Measurements from ENCODE around the gene HNRNPA0.

HNRNPA0 gene

GRCh38 chr5:137739737-137740136, 14.4 kb downstream of the HNRNPA0 start:
- Histone ChIP-seq H3K27ac (ENCODE audit: insufficient read depth, low read length, poor library complexity, severe bottlenecking) (no peak overlapping the region), H3K36me3 (ENCODE audit: control insufficient read depth, insufficient read depth, low read length) (no peaks in the 10 kb centered on the region), H3K9me3 (ENCODE audit: control insufficient read depth, low read length) (no peaks in the 10 kb centered on the region), H3K4me3 (ENCODE audit: insufficient read depth, low read depth, low read length, poor library complexity, severe bottlenecking) (no peak overlapping the region), H3K4me1 (ENCODE audit: control insufficient read depth, insufficient read depth, low read length, poor library complexity, severe bottlenecking) (peaks cover 12% of the 10 kb centered on the region), H3K27me3 (replicated peaks; ENCODE audit: control insufficient read depth, insufficient read depth, low read length, poor library complexity, severe bottlenecking) (no peaks in the 10 kb centered on the region)
- no peak for DNase-seq

DNA sequence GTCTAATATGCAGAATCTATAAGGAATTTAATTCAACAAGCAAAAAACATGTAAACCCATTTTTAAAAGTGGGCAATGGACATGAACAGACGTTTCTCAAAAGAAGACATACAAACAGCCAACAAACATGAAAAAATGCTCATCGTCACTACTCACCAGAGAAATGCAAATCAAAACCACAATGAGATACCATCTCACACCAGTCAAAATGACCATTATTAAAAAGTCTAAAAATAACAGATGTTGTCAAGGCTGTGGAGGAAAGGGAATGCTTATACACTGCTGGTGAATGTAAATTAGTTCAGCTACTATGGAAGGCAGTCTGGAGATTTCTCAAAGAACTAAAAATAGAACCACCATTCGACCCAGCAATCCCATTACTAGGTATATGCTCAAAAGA, 15.2 kb downstream of the HNRNPA0 start:
- H3K9me3 ChIP-seq (ENCODE audit: control insufficient read depth, low read length), result no peaks in the 10 kb centered on the region
- no peak overlapping the region for H3K4me3 ChIP-seq (ENCODE audit: insufficient read depth, low read depth, low read length, poor library complexity, severe bottlenecking)
- H3K27ac ChIP-seq (ENCODE audit: insufficient read depth, low read length, poor library complexity, severe bottlenecking), result no peak overlapping the region
- no peaks in the 10 kb centered on the region for H3K36me3 ChIP-seq (ENCODE audit: control insufficient read depth, insufficient read depth, low read length)
- H3K4me1 ChIP-seq (ENCODE audit: control insufficient read depth, insufficient read depth, low read length, poor library complexity, severe bottlenecking), result peaks cover 20% of the 10 kb centered on the region
- H3K27me3 ChIP-seq (replicated peaks; ENCODE audit: control insufficient read depth, insufficient read depth, low read length, poor library complexity, severe bottlenecking), result no peaks in the 10 kb centered on the region
- DNase-seq, result no peak

DNA sequence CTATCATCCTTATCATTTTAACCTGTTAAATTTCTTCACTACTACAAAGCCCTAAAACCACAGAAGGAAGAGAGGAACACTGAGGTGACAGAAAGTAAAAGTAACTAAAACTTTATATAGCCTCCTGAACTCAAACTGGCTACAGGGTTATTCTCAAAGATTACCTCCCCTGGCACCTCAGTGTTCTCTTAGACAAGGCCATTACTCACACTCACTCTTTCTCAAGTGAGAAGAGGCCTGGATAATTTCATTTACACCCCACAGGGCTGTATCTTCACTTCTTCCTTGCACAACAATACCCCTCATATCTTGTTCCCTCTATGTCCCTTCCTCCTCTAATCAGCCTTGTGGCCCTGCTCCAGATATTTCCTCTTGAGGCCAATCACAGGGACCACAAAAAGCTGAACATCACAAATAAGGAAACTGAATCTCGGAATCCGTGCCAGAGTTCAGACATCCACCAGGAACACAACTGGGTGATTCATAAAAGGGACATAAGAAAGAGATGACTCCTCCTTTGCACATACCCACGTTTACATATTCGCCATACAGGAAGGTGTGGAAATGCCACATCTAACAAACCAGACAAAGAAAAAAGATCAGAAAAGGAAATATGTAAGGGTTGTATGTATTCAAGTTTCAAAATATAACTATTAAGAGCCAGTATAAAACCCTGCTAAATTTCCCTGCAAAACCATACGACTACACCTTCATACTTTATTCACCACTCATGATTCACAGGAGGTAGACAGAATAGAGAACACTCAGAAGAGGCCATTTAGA, 16.6 kb downstream of the HNRNPA0 start:
- Histone ChIP-seq H3K4me1 (ENCODE audit: control insufficient read depth, insufficient read depth, low read length, poor library complexity, severe bottlenecking) (peaks cover 21% of the 10 kb centered on the region), H3K27me3 (replicated peaks; ENCODE audit: control insufficient read depth, insufficient read depth, low read length, poor library complexity, severe bottlenecking) (no peaks in the 10 kb centered on the region), H3K27ac (ENCODE audit: insufficient read depth, low read length, poor library complexity, severe bottlenecking) (peak overlapping the region; percentile 39), H3K9me3 (ENCODE audit: control insufficient read depth, low read length) (no peaks in the 10 kb centered on the region), H3K4me3 (ENCODE audit: insufficient read depth, low read depth, low read length, poor library complexity, severe bottlenecking) (no peak overlapping the region), H3K36me3 (ENCODE audit: control insufficient read depth, insufficient read depth, low read length) (no peaks in the 10 kb centered on the region)
- DNase-seq, result peak in 1 of 3 donors; percentile 27

DNA sequence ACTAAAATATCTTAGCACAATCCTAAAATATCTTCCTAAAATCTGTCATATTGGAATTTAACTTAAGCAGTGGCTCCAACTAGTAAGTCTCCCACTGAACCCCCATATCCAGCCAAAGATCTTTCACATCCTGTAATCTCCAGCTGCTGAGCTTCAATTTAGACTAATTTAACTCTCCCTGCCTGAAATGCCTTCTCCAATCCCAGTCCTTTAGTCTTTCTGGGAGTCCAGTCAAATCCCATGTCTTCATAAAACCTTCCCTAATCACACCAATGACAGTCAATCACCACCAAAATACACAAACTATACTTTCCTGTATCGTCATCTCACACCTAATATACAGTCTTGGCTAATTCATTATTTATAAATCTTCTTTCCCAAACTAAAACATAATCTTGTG, 17.7 kb downstream of the HNRNPA0 start:
- no peaks in the 10 kb centered on the region for H3K9me3 ChIP-seq (ENCODE audit: control insufficient read depth, low read length)
- H3K4me1 ChIP-seq (ENCODE audit: control insufficient read depth, insufficient read depth, low read length, poor library complexity, severe bottlenecking), result peaks cover 21% of the 10 kb centered on the region
- H3K27me3 ChIP-seq (replicated peaks; ENCODE audit: control insufficient read depth, insufficient read depth, low read length, poor library complexity, severe bottlenecking), result no peaks in the 10 kb centered on the region
- DNase-seq, result no peak
- H3K4me3 ChIP-seq (ENCODE audit: insufficient read depth, low read depth, low read length, poor library complexity, severe bottlenecking), result peak overlapping the region; percentile 65
- peak overlapping the region; percentile 39 for H3K27ac ChIP-seq (ENCODE audit: insufficient read depth, low read length, poor library complexity, severe bottlenecking)
- H3K36me3 ChIP-seq (ENCODE audit: control insufficient read depth, insufficient read depth, low read length), result no peaks in the 10 kb centered on the region

- Histone ChIP-seq H3K36me3 (ENCODE audit: control insufficient read depth, insufficient read depth, low read length) (no peaks in the 10 kb centered on the region), H3K27me3 (replicated peaks; ENCODE audit: control insufficient read depth, insufficient read depth, low read length, poor library complexity, severe bottlenecking) (no peaks in the 10 kb centered on the region), H3K27ac (ENCODE audit: insufficient read depth, low read length, poor library complexity, severe bottlenecking) (peak within 1 kb of the TSS; percentile 39), H3K4me3 (ENCODE audit: insufficient read depth, low read depth, low read length, poor library complexity, severe bottlenecking) (peak within 1 kb of the TSS; percentile 65), H3K4me1 (ENCODE audit: control insufficient read depth, insufficient read depth, low read length, poor library complexity, severe bottlenecking) (peaks cover 21% of the 10 kb centered on the region), H3K9me3 (ENCODE audit: control insufficient read depth, low read length) (no peaks in the 10 kb centered on the region)
- DNase-seq, result no peak
These were observed 18.4 kb downstream of the HNRNPA0 start, which contains the start of gene KLHL3 for GRCh38 chr5:137735555-137736284. TSS of gene KLHL3 (minus strand) at chr5:137736089. CDS start at chr5:137735646, 443 bp downstream.

DNA sequence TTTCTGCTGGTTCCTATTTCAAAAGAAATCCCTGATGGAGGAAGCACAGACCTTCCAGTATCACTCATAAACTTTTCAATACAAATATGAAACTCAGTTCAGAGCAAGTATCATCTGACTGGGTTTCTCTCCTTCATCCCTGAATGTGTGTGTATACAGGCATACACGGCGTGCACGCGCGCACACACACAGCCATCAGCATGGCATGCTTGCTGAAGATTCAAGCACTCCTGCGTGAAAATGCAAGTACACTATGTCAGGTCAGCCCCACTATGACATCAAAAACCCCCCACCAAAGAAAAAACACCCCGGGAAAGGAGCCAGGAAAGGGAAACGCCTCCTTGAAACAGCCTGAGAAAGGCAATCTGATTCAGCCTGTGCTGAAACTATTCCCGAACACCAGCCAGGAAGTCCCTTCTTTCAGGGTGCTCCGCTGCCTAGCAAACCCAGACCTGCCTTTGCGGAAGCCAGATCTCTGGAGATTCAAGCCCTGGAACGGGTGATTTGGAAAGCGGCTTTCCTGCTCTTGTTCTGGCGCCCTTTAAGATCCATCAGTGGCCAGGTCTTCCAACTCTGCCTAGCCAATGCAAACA, 19.1 kb downstream of the HNRNPA0 start:
- H3K4me1 ChIP-seq (ENCODE audit: control insufficient read depth, insufficient read depth, low read length, poor library complexity, severe bottlenecking), result peaks cover 21% of the 10 kb centered on the region
- no peaks in the 10 kb centered on the region for H3K27me3 ChIP-seq (replicated peaks; ENCODE audit: control insufficient read depth, insufficient read depth, low read length, poor library complexity, severe bottlenecking)
- H3K9me3 ChIP-seq (ENCODE audit: control insufficient read depth, low read length), result no peaks in the 10 kb centered on the region
- no peaks in the 10 kb centered on the region for H3K36me3 ChIP-seq (ENCODE audit: control insufficient read depth, insufficient read depth, low read length)
- H3K27ac ChIP-seq (ENCODE audit: insufficient read depth, low read length, poor library complexity, severe bottlenecking), result peak overlapping the region; percentile 38
- H3K4me3 ChIP-seq (ENCODE audit: insufficient read depth, low read depth, low read length, poor library complexity, severe bottlenecking), result peak overlapping the region; percentile 65
- no peak for DNase-seq

DNA sequence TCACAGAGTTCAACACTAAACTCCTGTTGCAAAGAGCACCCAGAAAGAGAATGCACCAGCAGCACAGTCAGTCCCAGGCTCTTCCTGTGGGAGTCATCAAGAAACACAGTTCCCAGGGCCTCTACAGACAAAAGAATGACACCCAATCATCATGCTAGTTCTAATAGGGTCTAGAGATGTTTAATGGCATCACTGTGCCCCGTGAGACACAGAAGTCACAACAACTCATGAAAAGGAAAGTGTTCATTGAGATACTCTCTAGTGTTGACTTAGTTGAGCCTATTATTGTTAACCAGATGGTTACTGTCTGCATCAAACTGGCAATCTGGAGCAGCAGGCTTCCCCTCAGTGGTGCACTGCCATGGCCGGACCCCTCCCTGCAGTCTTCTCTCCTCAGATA, 19.8 kb downstream of the HNRNPA0 start:
- H3K27me3 ChIP-seq (replicated peaks; ENCODE audit: control insufficient read depth, insufficient read depth, low read length, poor library complexity, severe bottlenecking), result no peaks in the 10 kb centered on the region
- H3K36me3 ChIP-seq (ENCODE audit: control insufficient read depth, insufficient read depth, low read length), result no peaks in the 10 kb centered on the region
- H3K9me3 ChIP-seq (ENCODE audit: control insufficient read depth, low read length), result no peaks in the 10 kb centered on the region
- H3K4me3 ChIP-seq (ENCODE audit: insufficient read depth, low read depth, low read length, poor library complexity, severe bottlenecking), result peak overlapping the region; percentile 65
- peaks cover 21% of the 10 kb centered on the region for H3K4me1 ChIP-seq (ENCODE audit: control insufficient read depth, insufficient read depth, low read length, poor library complexity, severe bottlenecking)
- no peak for DNase-seq
- H3K27ac ChIP-seq (ENCODE audit: insufficient read depth, low read length, poor library complexity, severe bottlenecking), result peak overlapping the region; percentile 5

DNA sequence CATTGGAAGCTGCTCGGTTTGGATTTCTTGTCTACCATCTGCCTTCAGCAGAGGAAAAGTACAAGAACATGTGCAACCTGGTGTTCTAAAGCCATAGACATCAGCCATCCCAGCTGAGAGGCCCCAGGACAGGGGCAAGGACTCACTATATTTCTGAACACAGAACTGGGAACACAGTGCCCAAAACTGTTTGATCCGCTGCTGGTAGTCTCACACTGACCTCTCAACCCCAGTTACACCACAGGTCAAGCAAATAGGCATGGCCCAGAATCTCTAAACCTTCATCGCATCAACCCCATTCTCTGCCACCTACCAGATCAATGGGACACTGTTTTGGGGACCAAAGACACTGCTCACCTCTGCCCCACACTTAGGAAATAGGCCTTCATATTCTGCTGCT, 20.2 kb downstream of the HNRNPA0 start:
- Histone ChIP-seq H3K4me1 (ENCODE audit: control insufficient read depth, insufficient read depth, low read length, poor library complexity, severe bottlenecking) (peaks cover 21% of the 10 kb centered on the region), H3K4me3 (ENCODE audit: insufficient read depth, low read depth, low read length, poor library complexity, severe bottlenecking) (peak overlapping the region; percentile 65), H3K27ac (ENCODE audit: insufficient read depth, low read length, poor library complexity, severe bottlenecking) (no peak overlapping the region), H3K36me3 (ENCODE audit: control insufficient read depth, insufficient read depth, low read length) (no peaks in the 10 kb centered on the region), H3K27me3 (replicated peaks; ENCODE audit: control insufficient read depth, insufficient read depth, low read length, poor library complexity, severe bottlenecking) (no peaks in the 10 kb centered on the region), H3K9me3 (ENCODE audit: control insufficient read depth, low read length) (no peaks in the 10 kb centered on the region)
- DNase-seq, result no peak

DNA sequence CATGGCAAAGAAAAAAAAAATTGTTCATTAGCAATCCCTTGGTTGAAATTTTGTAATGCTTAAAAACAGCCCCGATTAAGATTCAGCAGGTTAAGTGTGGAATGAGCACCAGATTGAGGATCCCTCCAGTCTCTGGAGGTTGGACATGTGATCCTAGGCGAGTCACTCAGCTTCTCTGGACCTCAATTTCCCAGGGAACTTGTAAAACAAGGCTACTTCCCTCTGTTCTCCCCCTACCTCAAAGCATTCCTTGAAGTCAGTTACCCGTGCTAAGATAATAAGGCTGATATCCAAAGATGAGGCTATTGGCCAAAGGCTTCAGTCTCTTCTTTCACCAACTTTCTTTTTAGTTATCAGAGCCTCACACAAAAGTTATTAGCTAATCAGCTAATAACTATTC, 21.2 kb downstream of the HNRNPA0 start:
- Histone ChIP-seq H3K36me3 (ENCODE audit: control insufficient read depth, insufficient read depth, low read length) (no peaks in the 10 kb centered on the region), H3K27me3 (replicated peaks; ENCODE audit: control insufficient read depth, insufficient read depth, low read length, poor library complexity, severe bottlenecking) (no peaks in the 10 kb centered on the region), H3K4me1 (ENCODE audit: control insufficient read depth, insufficient read depth, low read length, poor library complexity, severe bottlenecking) (peaks cover 21% of the 10 kb centered on the region)

DNA sequence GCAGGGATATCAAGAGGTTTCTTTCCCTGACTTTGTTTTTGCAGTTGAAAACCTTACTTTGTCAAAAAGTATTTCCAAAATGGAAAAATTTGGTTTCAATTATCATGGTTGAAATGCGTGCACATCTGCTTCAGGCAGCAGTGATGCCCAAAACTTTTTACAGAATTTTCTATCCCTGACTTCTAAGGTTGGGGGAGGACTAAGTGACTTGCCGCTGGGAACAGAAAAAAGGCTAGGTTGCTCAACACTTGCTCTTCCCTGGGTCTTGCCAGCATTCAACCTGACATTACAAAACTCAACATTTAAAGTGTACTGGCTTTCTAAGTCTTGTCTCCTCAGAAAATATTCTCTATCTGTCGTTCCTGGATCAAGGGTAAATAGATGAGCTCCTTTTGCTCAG, 23.0 kb downstream of the HNRNPA0 start:
- no peaks in the 10 kb centered on the region for H3K36me3 ChIP-seq (ENCODE audit: control insufficient read depth, insufficient read depth, low read length)
- H3K4me1 ChIP-seq (ENCODE audit: control insufficient read depth, insufficient read depth, low read length, poor library complexity, severe bottlenecking), result peaks cover 9% of the 10 kb centered on the region
- H3K27me3 ChIP-seq (replicated peaks; ENCODE audit: control insufficient read depth, insufficient read depth, low read length, poor library complexity, severe bottlenecking), result no peaks in the 10 kb centered on the region
- H3K27ac ChIP-seq (ENCODE audit: insufficient read depth, low read length, poor library complexity, severe bottlenecking), result no peak overlapping the region
- DNase-seq, result no peak
- no peaks in the 10 kb centered on the region for H3K9me3 ChIP-seq (ENCODE audit: control insufficient read depth, low read length)
- H3K4me3 ChIP-seq (ENCODE audit: insufficient read depth, low read depth, low read length, poor library complexity, severe bottlenecking), result no peak overlapping the region

More for the DNA sequence above, 21.2 kb downstream of the HNRNPA0 start:
- no peak overlapping the region for H3K27ac ChIP-seq (ENCODE audit: insufficient read depth, low read length, poor library complexity, severe bottlenecking)
- no peaks in the 10 kb centered on the region for H3K9me3 ChIP-seq (ENCODE audit: control insufficient read depth, low read length)
- DNase-seq, result no peak
- H3K4me3 ChIP-seq (ENCODE audit: insufficient read depth, low read depth, low read length, poor library complexity, severe bottlenecking), result no peak overlapping the region
